T follicular helper cell (primary cell): Measurements from ENCODE around the gene ST3GAL5.
"Not testable (repeated sequence)": the region's sequence is repeated elsewhere in the genome, so short reads cannot be mapped to it uniquely, and the experiment has no call there.

ENCODE experiments used
- DNase-seq: peaks from one replicate; pipeline ENCODE4 v3.0.0-alpha.2; 2020; ENCODE audit warnings: low read depth

Gene ST3GAL5

DNA sequence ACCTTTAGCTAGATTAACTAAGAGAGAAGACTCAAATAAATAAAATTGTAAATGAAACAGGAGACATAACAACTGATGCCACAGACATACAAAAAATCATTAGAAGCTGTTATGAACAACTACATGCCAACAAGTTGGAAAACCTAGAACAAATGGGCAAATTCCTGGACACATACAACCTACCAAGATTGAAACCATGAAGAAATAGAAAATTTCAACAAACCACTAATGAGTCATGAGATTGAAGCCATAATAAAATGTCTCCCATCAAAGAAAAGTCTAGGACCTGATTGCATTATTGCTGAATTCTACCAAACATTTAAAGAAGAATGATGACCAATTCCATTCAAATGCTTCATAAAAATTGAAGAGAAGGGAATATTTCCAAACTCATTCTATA, 54.3 kb downstream of the ST3GAL5 start:
- no peak for DNase-seq

DNA sequence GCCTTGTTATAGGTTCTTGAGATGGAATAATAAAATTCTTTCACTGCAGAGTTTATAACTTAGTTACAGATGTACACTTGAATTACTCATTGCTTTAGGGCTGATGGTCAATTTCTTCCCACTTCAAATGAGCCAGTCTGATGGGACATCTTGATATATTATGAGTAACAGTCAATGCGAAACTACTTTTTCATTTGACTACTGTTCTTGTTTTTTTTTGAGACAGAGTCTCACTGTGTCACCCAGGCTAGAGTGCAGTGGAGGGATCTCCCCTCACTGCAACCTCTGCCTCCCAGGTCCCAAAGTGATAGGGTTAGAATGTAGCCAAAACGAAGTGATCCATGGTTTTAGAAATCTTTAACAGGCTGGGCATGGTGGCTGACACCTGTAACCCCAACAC, 57.1 kb downstream of the ST3GAL5 start:
- no peak for DNase-seq

DNA sequence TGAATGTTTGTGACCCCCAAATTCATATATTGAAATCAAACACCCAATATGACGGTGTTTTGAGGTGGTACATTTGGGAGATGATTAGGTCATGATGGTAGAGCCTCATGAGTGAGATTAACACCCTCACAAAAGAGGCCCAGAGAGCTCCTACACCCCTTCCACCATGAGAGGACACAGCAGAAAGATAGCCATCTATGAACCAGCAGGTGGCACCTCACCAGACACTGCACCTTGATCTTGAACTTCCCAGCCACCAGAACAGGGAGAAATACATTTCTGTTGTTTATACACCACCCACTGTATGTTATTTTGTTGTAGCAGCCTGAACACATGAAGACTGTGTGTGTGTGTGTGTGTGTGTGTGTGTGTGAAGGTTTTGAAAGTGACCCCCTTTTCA, 58.1 kb downstream of the ST3GAL5 start:
- no peak for DNase-seq

DNA sequence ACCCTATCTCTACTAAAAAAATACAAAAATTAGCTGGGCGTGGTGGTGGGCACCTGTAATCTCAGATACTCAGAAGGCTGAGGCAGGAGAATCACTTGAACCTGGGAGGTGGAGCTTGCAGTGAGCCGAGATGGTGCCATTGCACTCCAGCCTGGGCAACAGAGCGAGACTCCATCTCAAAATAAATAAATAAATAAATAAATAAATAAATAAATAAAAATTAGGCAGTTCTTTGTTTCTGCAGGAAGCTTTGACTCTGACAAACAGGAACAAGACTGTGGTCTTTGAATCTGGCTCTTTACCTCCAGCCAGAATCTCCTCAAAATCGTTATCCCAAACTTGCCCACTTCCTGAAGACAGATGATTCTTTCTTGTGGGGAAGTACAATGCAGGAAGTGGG, 59.4 kb downstream of the ST3GAL5 start:
- DNase-seq: not testable (repeated sequence)

- no peak for DNase-seq
Measured at GRCh38 chr2:85828725-85829124, 60.1 kb downstream of the ST3GAL5 start.

DNA sequence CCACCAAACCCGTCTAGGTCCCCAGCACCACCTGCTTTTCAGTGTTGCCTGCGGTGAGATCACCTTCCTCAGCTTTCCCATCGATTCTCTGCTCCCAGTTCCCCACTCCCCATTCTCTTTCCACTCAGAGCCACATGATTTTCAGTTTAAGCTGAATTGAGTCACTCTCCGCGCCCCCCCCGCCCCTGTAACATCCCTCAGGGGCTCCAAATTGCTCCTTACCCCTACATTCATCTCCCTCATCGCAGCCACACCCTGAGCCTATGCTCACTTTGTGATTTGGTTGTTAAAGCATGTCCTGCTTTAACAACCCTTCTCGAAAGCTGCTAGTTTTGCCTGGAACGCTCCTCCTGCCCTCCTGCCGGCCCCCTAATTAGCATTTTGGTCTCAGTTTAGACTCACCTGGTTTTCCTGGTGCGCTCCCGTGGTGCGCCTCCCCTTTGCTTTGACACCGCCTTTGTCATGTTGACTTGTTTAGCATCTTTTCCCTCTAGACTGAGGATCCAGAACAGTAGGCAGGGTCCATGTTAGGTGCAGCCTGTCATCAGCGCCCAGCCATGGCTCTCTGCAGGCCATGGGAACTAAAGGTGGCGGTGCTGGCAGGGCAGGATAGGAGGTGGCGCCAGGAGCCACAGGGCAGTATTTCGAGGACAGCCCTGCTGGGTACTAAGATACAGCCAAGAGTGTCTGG, 60.8 kb downstream of the ST3GAL5 start:
- DNase-seq: no peak

- peak; percentile 70 for DNase-seq
Measured at GRCh38 chr2:85826990-85827878, 61.6 kb downstream of the ST3GAL5 start.

DNA sequence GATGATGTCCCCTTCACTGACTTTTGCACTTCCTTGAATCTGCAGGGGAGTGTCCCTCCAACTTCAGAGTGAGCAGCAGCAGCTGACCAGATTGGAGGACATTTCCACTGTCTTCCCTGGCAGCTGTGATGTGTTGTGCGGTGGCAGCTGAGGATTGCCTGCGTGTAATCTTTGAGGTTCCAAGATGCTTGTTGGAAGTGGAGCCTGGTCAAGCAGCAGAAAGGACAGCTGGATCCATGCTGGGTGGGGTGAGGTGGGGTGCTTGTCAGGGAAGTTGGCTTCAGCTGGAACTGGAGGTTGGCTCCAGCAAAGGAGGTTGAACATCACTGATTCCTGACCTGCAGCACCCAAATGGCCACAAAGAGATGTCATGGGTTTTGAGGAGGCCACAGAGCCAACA, 64.8 kb downstream of the ST3GAL5 start:
- no peak for DNase-seq

DNA sequence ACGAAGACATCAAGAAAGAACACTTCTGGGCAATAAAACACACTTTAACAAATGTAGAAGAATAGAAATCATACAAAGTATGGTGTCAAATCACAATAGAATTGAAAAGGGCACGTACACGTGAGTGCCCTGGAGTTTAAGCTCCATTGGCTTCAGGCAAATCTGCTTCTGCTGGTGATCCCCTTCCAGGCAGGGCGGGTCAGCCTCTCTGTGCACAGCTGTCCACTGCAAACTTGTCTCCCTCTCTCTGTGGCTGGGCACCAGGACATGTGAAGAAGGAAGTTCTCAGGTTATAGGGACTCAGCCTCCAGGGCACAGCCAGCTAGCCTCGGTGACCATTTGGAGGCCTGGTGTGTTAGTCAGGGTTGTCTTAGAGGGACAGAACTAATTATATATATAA, 66.0 kb downstream of the ST3GAL5 start:
- DNase-seq: no peak

DNA sequence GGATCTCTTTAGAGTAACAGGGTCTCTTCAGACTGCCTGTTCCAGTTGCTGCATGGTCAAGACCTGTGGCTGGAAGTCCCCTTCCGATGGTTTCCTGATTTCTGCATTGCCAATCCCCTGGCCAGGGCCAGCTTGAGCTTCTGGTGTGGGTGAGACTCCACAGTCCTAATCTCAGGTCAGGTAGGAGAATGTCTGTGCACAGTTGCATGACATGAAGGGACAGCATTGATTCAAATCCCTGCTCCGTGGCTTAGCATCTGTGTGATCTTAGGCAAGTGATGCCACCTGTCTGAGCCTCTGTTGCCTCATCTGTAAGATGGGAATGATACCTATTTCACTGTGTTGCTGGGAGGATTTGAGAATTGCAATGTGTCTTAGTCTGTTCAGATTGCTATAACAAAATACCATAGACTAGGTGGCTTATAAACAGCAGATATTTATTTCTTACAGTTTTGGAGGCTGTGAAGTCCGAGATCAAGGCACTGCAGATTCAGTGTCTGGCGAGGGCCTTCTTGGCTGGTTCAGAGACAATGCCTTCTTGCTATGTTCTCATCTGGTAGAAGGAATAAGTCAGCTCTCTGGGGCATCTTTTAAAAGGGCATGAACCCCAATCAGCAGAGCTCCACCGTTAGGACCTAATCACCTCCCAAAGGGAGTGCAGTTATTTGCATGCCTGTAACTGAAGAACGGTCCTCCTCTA, 68.8 kb downstream of the ST3GAL5 start:
- DNase-seq: no peak

DNA sequence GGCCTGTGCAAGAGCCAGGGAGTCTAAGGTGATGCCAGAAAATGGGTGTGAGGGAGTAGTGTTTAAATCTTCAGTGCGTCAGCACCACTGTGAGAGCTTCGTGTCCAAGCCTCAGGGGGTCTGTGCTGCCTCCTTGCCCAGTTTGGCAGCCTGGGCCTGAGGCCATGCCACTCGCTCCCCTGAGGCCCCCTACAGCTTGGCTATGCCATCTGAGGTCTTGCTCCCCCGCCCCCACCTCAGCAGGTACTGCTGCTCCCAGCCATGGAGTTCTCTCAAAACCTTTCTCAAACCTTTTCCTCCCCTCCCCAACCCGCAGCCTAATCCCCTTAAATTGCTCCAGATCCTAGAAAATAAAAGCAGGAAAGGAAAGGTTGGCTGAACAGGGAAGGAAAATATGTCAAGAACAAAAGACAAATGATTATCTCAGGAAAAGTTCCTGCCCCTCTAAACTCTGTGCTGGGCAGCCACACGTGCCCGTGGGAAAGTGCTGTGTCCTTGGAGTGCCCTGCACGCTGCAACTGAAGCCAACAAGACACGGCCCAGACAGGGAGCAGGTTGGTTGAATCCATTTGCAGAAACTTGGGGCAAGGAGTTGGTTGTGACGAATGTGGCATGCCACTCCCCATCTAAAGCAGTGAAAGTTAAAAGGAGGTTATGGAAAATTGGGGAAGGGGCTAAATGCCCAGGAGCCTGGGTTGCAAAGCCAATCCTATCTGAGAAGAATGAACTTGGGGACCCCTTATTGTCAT, 73.8 kb downstream of the ST3GAL5 start:
- DNase-seq: no peak

DNA sequence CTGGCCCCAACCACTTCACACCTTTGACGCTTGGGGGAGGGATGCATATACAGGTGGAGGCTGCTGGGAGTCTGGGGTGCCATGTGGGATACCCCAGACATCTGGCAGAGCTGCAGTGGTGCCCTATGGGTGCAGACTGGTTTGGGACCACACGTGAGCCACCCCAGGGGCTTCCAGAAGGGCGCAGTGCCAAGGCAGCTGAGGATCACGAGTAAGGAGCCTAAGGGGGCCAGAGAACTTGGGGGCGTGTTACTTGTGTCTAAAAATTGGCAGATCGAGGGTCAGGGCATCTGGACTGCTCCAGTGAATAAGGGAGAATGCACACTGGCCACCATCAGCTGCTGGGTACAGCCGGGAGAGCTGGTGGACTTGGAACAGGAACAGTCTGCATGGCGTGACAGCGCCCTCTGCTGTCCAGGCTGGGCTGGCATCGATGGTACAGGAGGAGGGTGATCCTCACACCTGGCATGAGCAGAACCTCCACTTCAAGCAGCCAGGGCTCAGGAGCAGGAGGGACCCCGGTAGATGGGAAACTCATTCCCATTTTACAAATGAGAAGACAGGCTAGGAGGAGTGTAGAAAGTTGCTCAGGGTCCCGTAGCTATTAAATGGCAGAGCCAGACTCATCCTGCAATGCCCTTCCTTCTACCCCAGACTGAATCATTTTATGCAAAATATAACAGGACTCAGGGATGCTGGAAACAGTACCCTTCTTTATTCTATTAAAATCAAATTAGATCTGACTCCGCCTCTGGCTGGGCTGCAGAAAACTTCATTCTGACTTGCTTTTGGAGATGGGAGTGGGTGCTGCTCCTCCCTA, 74.6 kb downstream of the ST3GAL5 start:
- peak; percentile 62 for DNase-seq

- no peak for DNase-seq
Measured at GRCh38 chr2:85813211-85813981, 75.4 kb downstream of the ST3GAL5 start.

GRCh38 chr2:85812094-85812735, 76.6 kb downstream of the ST3GAL5 start:
- no peak for DNase-seq

DNA sequence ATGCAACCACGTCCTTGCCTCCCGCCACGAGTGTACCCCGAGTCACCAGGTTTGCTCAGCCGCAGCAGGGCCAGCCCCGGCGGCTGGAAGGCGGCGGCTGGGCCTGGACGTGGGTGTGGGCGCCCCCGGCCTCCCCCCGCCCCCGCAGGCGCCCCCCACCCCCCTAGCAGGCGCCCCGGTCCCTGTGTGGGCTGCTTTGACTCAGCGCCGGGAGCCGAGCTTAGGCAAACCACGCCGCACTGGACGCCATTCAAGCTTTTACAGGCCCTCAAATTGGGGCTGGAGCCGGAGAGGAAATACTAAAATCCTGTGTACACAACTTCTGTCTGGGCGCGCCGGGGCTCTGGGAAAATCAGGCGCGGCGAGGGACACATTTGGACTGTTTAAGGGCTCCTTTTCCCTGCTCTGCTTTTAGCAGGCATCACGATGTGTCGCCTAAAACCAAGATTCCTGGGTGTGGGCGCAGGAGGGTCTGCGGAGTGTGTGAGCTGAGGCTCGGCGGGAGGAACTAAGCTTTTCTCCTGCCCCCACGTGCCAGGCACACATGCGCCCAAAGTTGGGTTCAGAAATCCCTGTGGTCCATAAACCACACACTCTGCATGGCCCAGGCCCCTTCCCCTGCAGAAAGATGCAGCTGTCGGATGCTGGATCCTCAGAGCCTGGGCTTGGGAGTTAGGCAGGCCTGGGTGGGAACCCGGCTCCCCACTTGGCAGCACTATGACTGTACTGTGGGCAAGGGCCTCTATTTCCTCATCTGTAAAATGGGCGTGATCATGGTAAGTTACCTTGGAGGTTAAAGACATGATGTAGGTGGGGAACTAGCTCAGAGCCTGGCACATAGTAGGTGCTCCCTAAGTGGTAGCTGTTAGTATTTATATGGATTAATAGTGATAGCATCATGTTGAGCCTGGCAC, 77.4 kb downstream of the ST3GAL5 start:
- DNase-seq: no peak

DNA sequence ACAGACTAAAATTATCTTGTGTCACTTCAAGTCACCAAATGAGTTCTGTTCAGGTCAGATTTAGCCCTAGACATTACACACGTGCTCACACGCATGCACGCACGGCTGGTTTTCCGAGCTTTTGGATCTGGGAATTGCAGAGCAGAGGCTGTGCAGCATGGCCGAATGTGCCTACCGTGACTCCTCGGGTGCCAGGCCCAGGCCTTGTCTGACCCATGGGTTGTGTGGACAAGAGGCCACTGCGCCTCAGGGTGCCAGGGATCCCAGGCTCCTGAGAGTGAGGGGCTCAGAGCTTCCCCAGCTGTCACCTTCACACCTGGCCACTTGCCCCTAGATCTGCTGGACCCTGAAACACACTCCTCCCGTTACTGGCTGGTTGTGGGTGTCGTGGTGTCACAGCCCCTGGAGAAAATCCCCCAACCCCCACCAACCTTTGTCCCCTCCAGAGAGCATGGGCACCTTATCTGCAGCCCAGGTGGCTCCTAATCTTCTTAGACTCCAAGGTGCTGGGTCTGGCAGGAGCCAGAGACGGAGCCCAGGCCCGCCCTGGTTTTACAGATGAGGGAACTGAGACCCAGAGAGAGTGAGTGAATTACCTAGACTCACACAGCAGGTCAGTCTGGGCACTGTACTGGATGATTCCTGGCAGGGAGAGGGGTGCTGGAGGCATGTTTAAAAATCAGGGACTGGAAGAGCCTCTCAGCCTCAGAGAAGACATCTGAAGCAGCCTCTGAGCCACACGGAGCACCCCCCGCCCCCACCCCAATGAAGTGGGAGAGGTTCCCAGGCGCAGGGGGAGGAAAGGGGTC, 78.2 kb downstream of the ST3GAL5 start:
- DNase-seq: no peak

GRCh38 chr2:85807756-85808155, 81.0 kb downstream of the ST3GAL5 start:
- DNase-seq: no peak
